HL-60 (cell line): ENCODE results near the gene ARRDC4.

Source experiments
- DNase-seq, 2 experiments: peaks; one replicate each; pipeline ENCODE4 v3.0.0-alpha.2; 2010 to 2020; ENCODE audit warnings: low read depth in 1 of 2, low spot score in 1 of 2
- H3K27ac ChIP-seq: fragments of 250-450 bp; sonication (Bioruptor Pico); replicated peaks from 2 replicates; pipeline ENCODE4 v1.5.1; 2020; ENCODE audit warnings: mild to moderate bottlenecking, moderate library complexity
- H3K27me3 ChIP-seq: fragments of 250-450 bp; sonication (Bioruptor Pico); 2 replicates; pipeline ENCODE4 v1.5.1; 2021; ENCODE audit warnings: mild to moderate bottlenecking, moderate library complexity; ENCODE audit not compliant: insufficient read depth, poor library complexity, severe bottlenecking
- H3K4me3 ChIP-seq: replicated peaks from 2 replicates; pipeline ENCODE4 v1.5.1; 2011; ENCODE audit warnings: mild to moderate bottlenecking, control low read depth, low read length; ENCODE audit not compliant: insufficient read depth
- GABPA ChIP-seq: IDR thresholded peaks from 2 replicates; pipeline ENCODE4 v1.6.1; 2012; ENCODE audit warnings: low read depth
- POLR2AphosphoS5 ChIP-seq: IDR thresholded peaks from 2 replicates; pipeline ENCODE4 v1.6.1; 2012; ENCODE audit warnings: low read depth
- SPI1 ChIP-seq: IDR thresholded peaks from 2 replicates; pipeline ENCODE4 v1.6.1; 2012; ENCODE audit warnings: low read depth, mild to moderate bottlenecking, borderline replicate concordance
- TF ChIP-seq, protein P1 (sequence below): IDR thresholded peaks from one replicate; pipeline ENCODE4 v1.5.1; 2011; ENCODE audit warnings: low read length, control low read depth, inconsistent platforms; ENCODE audit not compliant: insufficient read depth
- TF ChIP-seq, protein P2 (sequence below): IDR thresholded peaks from 2 replicates; pipeline ENCODE4 v1.6.1; 2012; ENCODE audit warnings: low read depth; ENCODE audit not compliant: insufficient replicate concordance

ARRDC4 gene

DNA sequence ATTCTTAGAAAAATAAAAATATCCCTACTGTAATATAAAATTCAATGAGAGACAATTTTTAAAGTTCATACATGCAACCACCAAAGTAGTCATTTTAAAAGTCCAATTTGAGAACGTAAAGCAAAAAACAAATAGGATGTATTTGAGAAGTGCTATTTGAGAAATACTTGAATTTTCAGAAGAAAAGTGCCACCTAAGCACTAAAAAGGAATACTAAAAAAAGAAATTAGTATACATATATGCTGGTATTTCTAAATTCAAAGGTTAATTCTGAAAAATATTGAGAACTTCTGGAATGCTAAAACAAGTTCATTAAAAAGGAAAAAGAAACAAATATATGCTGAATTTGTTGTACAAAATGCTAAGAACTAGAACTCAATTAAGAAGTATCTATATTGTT lies 29.2 kb upstream of the ARRDC4 start:
- H3K27ac ChIP-seq: no peak overlapping the region
- H3K27me3 ChIP-seq: peaks cover 2% of the 10 kb centered on the region
- H3K4me3 ChIP-seq: no peak overlapping the region
- DNase-seq: no peak
- TF ChIP-seq POLR2AphosphoS5: no peak
- TF ChIP-seq SPI1: no peak
- TF ChIP-seq, protein P1, sequence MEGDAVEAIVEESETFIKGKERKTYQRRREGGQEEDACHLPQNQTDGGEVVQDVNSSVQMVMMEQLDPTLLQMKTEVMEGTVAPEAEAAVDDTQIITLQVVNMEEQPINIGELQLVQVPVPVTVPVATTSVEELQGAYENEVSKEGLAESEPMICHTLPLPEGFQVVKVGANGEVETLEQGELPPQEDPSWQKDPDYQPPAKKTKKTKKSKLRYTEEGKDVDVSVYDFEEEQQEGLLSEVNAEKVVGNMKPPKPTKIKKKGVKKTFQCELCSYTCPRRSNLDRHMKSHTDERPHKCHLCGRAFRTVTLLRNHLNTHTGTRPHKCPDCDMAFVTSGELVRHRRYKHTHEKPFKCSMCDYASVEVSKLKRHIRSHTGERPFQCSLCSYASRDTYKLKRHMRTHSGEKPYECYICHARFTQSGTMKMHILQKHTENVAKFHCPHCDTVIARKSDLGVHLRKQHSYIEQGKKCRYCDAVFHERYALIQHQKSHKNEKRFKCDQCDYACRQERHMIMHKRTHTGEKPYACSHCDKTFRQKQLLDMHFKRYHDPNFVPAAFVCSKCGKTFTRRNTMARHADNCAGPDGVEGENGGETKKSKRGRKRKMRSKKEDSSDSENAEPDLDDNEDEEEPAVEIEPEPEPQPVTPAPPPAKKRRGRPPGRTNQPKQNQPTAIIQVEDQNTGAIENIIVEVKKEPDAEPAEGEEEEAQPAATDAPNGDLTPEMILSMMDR: no peak
- TF ChIP-seq GABPA: no peak
- TF ChIP-seq, protein P2, sequence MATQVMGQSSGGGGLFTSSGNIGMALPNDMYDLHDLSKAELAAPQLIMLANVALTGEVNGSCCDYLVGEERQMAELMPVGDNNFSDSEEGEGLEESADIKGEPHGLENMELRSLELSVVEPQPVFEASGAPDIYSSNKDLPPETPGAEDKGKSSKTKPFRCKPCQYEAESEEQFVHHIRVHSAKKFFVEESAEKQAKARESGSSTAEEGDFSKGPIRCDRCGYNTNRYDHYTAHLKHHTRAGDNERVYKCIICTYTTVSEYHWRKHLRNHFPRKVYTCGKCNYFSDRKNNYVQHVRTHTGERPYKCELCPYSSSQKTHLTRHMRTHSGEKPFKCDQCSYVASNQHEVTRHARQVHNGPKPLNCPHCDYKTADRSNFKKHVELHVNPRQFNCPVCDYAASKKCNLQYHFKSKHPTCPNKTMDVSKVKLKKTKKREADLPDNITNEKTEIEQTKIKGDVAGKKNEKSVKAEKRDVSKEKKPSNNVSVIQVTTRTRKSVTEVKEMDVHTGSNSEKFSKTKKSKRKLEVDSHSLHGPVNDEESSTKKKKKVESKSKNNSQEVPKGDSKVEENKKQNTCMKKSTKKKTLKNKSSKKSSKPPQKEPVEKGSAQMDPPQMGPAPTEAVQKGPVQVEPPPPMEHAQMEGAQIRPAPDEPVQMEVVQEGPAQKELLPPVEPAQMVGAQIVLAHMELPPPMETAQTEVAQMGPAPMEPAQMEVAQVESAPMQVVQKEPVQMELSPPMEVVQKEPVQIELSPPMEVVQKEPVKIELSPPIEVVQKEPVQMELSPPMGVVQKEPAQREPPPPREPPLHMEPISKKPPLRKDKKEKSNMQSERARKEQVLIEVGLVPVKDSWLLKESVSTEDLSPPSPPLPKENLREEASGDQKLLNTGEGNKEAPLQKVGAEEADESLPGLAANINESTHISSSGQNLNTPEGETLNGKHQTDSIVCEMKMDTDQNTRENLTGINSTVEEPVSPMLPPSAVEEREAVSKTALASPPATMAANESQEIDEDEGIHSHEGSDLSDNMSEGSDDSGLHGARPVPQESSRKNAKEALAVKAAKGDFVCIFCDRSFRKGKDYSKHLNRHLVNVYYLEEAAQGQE: no peak

DNA sequence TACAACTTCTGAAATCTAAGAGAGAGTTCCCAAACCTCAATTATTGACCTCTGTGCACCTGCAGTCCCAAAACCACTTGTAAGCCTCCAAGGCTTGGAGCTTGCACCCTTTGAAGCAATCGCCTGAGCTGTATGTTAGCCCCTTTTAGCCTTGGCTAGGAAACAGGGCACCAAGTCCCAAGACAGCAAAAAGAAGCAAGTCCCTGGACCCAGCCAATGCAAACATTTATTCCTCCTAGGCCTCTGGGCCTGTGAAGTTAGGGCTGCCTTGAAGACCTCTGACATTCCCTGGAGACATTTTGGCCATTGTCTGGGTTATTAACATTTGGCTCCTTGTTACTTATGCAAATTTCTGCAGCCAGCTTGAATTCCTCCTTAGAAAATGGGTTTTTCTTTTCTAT lies 26.9 kb upstream of the ARRDC4 start:
- no peak for DNase-seq
- H3K27me3 ChIP-seq: no peaks in the 10 kb centered on the region
- no peak overlapping the region for H3K27ac ChIP-seq
- TF ChIP-seq, protein P1: no peak
- TF ChIP-seq, protein P2: no peak
- no peak for TF ChIP-seq SPI1
- TF ChIP-seq GABPA: no peak
- TF ChIP-seq POLR2AphosphoS5: no peak
- H3K4me3 ChIP-seq: no peak overlapping the region

DNA sequence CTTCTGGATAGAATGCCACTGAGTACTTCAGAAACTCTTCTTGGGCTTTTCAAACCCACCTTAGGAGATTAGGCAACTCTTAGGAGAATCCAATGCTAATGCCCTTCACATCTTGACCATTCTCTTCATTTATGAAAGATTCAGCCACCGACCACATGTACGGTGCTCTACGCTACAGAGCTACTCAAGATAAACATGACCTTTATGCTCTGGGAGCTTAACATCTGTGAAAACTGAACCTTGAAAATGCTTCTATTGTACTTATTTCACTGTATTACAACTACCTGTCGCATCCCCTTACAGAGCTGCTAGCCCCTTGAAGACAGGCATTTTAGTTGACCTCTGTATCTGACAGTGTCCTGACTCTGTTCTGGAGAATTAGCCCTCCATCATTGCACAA lies 19.5 kb upstream of the ARRDC4 start:
- no peak for DNase-seq
- TF ChIP-seq GABPA (no peak), SPI1 (no peak), POLR2AphosphoS5 (no peak)
- TF ChIP-seq, protein P2: no peak
- TF ChIP-seq, protein P1: no peak
- no peaks in the 10 kb centered on the region for H3K27me3 ChIP-seq
- H3K27ac ChIP-seq: no peak overlapping the region
- H3K4me3 ChIP-seq: no peak overlapping the region
